Aorta (tissue), 5 donors: Measurements from ENCODE around the gene NUBPL. TPM values are rescaled to one million over a fixed set of nuclear protein-coding genes. Genes with fewer than 3 reads are reported as not detected.
"Not testable (repeated sequence)": the region's sequence is repeated elsewhere in the genome, so short reads cannot be mapped to it uniquely, and the experiment has no call there.

Experiments used
- ATAC-seq: fragments of 200-7000 bp; cut with Tn5 transposase; one replicate; pipeline ENCODE4 v1.9.1; 2022; ENCODE audit warnings: moderate library complexity; ENCODE audit not compliant: low FRiP score
- DNase-seq, 2 donors: peaks; one replicate each; pipeline ENCODE4 v3.0.0-alpha.2; 2020
- H3K27ac ChIP-seq, 2 donors: one replicate each; pipeline ENCODE4 v1.5.1; 2013; ENCODE audit warnings: low read length in 2 of 2, mild to moderate bottlenecking in 2 of 2, moderate library complexity in 2 of 2, control low read depth in 1 of 2, inconsistent platforms in 1 of 2, low read depth in 1 of 2
- H3K27me3 ChIP-seq, 2 donors: one replicate each; pipeline ENCODE4 v1.6.1; 2013; ENCODE audit warnings: control low read depth in 1 of 2, low read length in 1 of 2, mild to moderate bottlenecking in 1 of 2, moderate library complexity in 1 of 2; ENCODE audit not compliant: insufficient read depth in 2 of 2, control insufficient read depth in 1 of 2
- H3K36me3 ChIP-seq, 2 donors: one replicate each; pipeline ENCODE4 v1.6.1; 2013; ENCODE audit warnings: control low read depth in 1 of 2, low read length in 1 of 2, mild to moderate bottlenecking in 1 of 2; ENCODE audit not compliant: insufficient read depth in 2 of 2, control insufficient read depth in 1 of 2
- H3K4me1 ChIP-seq, 2 donors: one replicate each; pipeline ENCODE4 v1.6.1; 2013; ENCODE audit warnings: low read length in 2 of 2, control low read depth in 1 of 2, mild to moderate bottlenecking in 1 of 2, moderate library complexity in 1 of 2; ENCODE audit not compliant: insufficient read depth in 2 of 2, control insufficient read depth in 1 of 2
- H3K4me3 ChIP-seq, 2 donors: one replicate each; pipeline ENCODE4 v1.5.1; 2013; ENCODE audit warnings: low read length in 2 of 2, control low read depth in 1 of 2, mild to moderate bottlenecking in 1 of 2
- H3K9me3 ChIP-seq: one replicate; pipeline ENCODE4 v1.6.1; 2013; ENCODE audit warnings: mild to moderate bottlenecking, low read length; ENCODE audit not compliant: control insufficient read depth
- WGBS, 2 donors: extraction: QIAGEN DNeasy Blood & Tissue Kit; methylation state at CpG; one replicate each; pipeline ENCODE4 v1.1.7; 2013; 5-methylcytosine and 5-hydroxymethylcytosine counted together
- intact Hi-C, 2 donors: fragments of 100-400 bp; cut with DNase I; formaldehyde crosslinking; loops; one replicate each; pipeline versions ENCODE4 v1.14.2 to v1.15.0; 2022
- polyA plus RNA-seq, 2 donors: library from polyadenylated mRNA; stranded (reverse); fragments of 200-250 nt; gene quantifications; one replicate each; pipeline ENCODE4 v1.2.3, GENCODE V29; 2013
- total RNA-seq, 2 donors: library from RNA; stranded (reverse); fragmentation: NEBNext Ultra II Directional; extraction: Animal tissue kit (Norgen Biotek cat#: 25700); gene quantifications; one replicate each; pipeline ENCODE4 v1.2.1, GENCODE V29; 2021
- donor health status: healthy with polysubstance abuse.
- donor health status: Bipolar disorder and iron deficiency.
- donor health status: DM: no; HTN: no; CAD: no.
- donor health status: DM: no; HTN: no; CAD: no.
- donor health status: DM: yes; HTN: yes; CAD: no.

The NUBPL gene
- total and polyA plus RNA-seq, 4 donors: 6.6 to 15.9 (median 9.5) TPM

- Histone ChIP-seq H3K27me3 (no peaks in the 10 kb centered on the region), H3K4me1 (no peaks in the 10 kb centered on the region), H3K4me3 (no peak overlapping the region), H3K9me3 (no peaks in the 10 kb centered on the region), H3K36me3 (peaks cover 2% of the 10 kb centered on the region in 2 donors), H3K27ac (no peak overlapping the region)
- intact Hi-C loops: no loop called here
- ATAC-seq (no peak), DNase-seq (no peak)
Observed at GRCh38 chr14:31699809-31700208, 138.6 kb downstream of the NUBPL start.

GRCh38 chr14:31700282-31701074 is 139.3 kb downstream of the NUBPL start:
- WGBS, 2 donors: 93 to 94% methylated on average over 32 to 35 of the region's 35 CpGs
- H3K27me3 ChIP-seq: no peaks in the 10 kb centered on the region
- DNase-seq: no peak
- intact Hi-C loops: no loop called here
- peaks cover 2% of the 10 kb centered on the region in 2 donors for H3K36me3 ChIP-seq
- no peak overlapping the region for H3K27ac ChIP-seq
- H3K4me3 ChIP-seq: no peak overlapping the region
- no peak for ATAC-seq
- H3K9me3 ChIP-seq: no peaks in the 10 kb centered on the region
- H3K4me1 ChIP-seq: no peaks in the 10 kb centered on the region

GRCh38 chr14:31702130-31702529 is 140.9 kb downstream of the NUBPL start:
- WGBS, 2 donors: 65 to 95% methylated on average over 2 of the region's 2 CpGs
- peaks cover 2% of the 10 kb centered on the region in 2 donors for H3K36me3 ChIP-seq
- H3K27ac ChIP-seq: no peak overlapping the region
- ATAC-seq (no peak), DNase-seq (no peak)
- H3K4me1 ChIP-seq: no peaks in the 10 kb centered on the region
- H3K4me3 ChIP-seq: no peak overlapping the region
- H3K9me3 ChIP-seq: no peaks in the 10 kb centered on the region
- intact Hi-C loops: no loop called here
- no peaks in the 10 kb centered on the region for H3K27me3 ChIP-seq

- 56 to 76% methylated on average over 2 of the region's 2 CpGs for WGBS, 2 donors
Observed at GRCh38 chr14:31703056-31703455, 141.9 kb downstream of the NUBPL start.

GRCh38 chr14:31705731-31706130 is 144.5 kb downstream of the NUBPL start:
- H3K27ac ChIP-seq: no peak overlapping the region
- H3K4me1 ChIP-seq: no peaks in the 10 kb centered on the region
- intact Hi-C loops: no loop called here
- ATAC-seq: no peak
- DNase-seq: no peak
- H3K4me3 ChIP-seq: no peak overlapping the region
- no peaks in the 10 kb centered on the region for H3K9me3 ChIP-seq
- H3K27me3 ChIP-seq: no peaks in the 10 kb centered on the region
- peaks cover 2% of the 10 kb centered on the region in 2 donors for H3K36me3 ChIP-seq
- 85 to 94% methylated on average over 14 of the region's 14 CpGs for WGBS, 2 donors

More at GRCh38 chr14:31703056-31703455, 141.9 kb downstream of the NUBPL start:
- H3K4me3 ChIP-seq: no peak overlapping the region
- DNase-seq (no peak), ATAC-seq (no peak)
- no peaks in the 10 kb centered on the region for H3K9me3 ChIP-seq
- H3K27ac ChIP-seq: no peak overlapping the region
- H3K27me3 ChIP-seq: no peaks in the 10 kb centered on the region
- H3K36me3 ChIP-seq: peaks cover 2% of the 10 kb centered on the region in 2 donors
- intact Hi-C loops: no loop called here
- no peaks in the 10 kb centered on the region for H3K4me1 ChIP-seq

- H3K27me3 ChIP-seq, H3K4me1 ChIP-seq, intact Hi-C loops, H3K27ac ChIP-seq, H3K4me3 ChIP-seq, H3K9me3 ChIP-seq, ATAC-seq, H3K36me3 ChIP-seq, DNase-seq: not testable (repeated sequence)
- WGBS, 2 donors: 92 to 97% methylated on average over 7 of the region's 7 CpGs
Observed at GRCh38 chr14:31708661-31709060, 147.5 kb downstream of the NUBPL start.

- ATAC-seq: no peak
Observed at GRCh38 chr14:31712244-31713127, 151.3 kb downstream of the NUBPL start.

GRCh38 chr14:31716208-31716607 is 155.0 kb downstream of the NUBPL start:
- Histone ChIP-seq H3K27me3 (no peaks in the 10 kb centered on the region), H3K4me3 (no peak overlapping the region), H3K27ac (no peak overlapping the region), H3K9me3 (no peaks in the 10 kb centered on the region), H3K4me1 (peaks cover 0 to 2% of the 10 kb centered on the region in 2 donors), H3K36me3 (no peaks in the 10 kb centered on the region)
- DNase-seq (no peak), ATAC-seq (no peak)
- intact Hi-C loops: no loop called here

More at GRCh38 chr14:31712244-31713127, 151.3 kb downstream of the NUBPL start:
- H3K9me3 ChIP-seq: no peaks in the 10 kb centered on the region
- peaks cover 0 to under 1% of the 10 kb centered on the region in 2 donors for H3K4me1 ChIP-seq
- no peak overlapping the region for H3K27ac ChIP-seq
- no peaks in the 10 kb centered on the region for H3K36me3 ChIP-seq
- 91 to 93% methylated on average over 18 of the region's 18 CpGs for WGBS, 2 donors
- H3K4me3 ChIP-seq: no peak overlapping the region
- no peaks in the 10 kb centered on the region for H3K27me3 ChIP-seq
- DNase-seq: no peak
- intact Hi-C loops: no loop called here
